NCI-H187 (cell line): ENCODE data around the gene NOP14.
"Not testable (repeated sequence)": the region's sequence is repeated elsewhere in the genome, so short reads cannot be mapped to it uniquely, and the experiment has no call there.

Experiments
- DNase-seq, 2 experiments: peaks; one replicate each; lab custom pipeline; 2025; lab: John Stamatoyannopoulos, UW

The NOP14 gene

GRCh38 chr4:2931512-2932301 lies 31.5 kb downstream of the NOP14 start:
- DNase-seq, result no peak

- no peak for DNase-seq
These were observed 32.3 kb downstream of the NOP14 start for GRCh38 chr4:2930758-2931511.

GRCh38 chr4:2930135-2930757 lies 33.0 kb downstream of the NOP14 start:
- no peak for DNase-seq

- no peak for DNase-seq
These were observed 33.7 kb downstream of the NOP14 start for GRCh38 chr4:2929469-2929868.

- no peak for DNase-seq
These were observed 34.7 kb downstream of the NOP14 start for GRCh38 chr4:2928242-2929176.

- no peak for DNase-seq
These were observed 35.5 kb downstream of the NOP14 start for GRCh38 chr4:2927696-2928075.

GRCh38 chr4:2927016-2927695 lies 36.0 kb downstream of the NOP14 start:
- DNase-seq, result no peak

- DNase-seq, result no peak
These were observed 37.0 kb downstream of the NOP14 start for GRCh38 chr4:2925931-2926860.

GRCh38 chr4:2925496-2925895 lies 37.7 kb downstream of the NOP14 start:
- no peak for DNase-seq

- no peak for DNase-seq
These were observed 38.4 kb downstream of the NOP14 start for GRCh38 chr4:2924765-2925301.

- DNase-seq, result no peak
These were observed 38.9 kb downstream of the NOP14 start for GRCh38 chr4:2924286-2924685.

GRCh38 chr4:2923668-2924173 lies 39.5 kb downstream of the NOP14 start:
- no peak for DNase-seq

- DNase-seq, result no peak
These were observed 40.1 kb downstream of the NOP14 start for GRCh38 chr4:2923141-2923551.

GRCh38 chr4:2922453-2923101 lies 40.6 kb downstream of the NOP14 start:
- DNase-seq, result not testable (repeated sequence)

GRCh38 chr4:2918714-2919113 lies 44.5 kb downstream of the NOP14 start:
- DNase-seq, result not testable (repeated sequence)

- not testable (repeated sequence) for DNase-seq
These were observed 44.9 kb downstream of the NOP14 start for GRCh38 chr4:2918300-2918699.

- not testable (repeated sequence) for DNase-seq
These were observed 46.5 kb downstream of the NOP14 start for GRCh38 chr4:2916696-2917095.

GRCh38 chr4:2915789-2916188 lies 47.4 kb downstream of the NOP14 start:
- DNase-seq, result no peak
